GM19238 (cell line): Measurements from ENCODE around the gene CD274.
A peak's percentile ranks its signal among the peaks of the same experiment; 100 is the strongest.
"Not testable (repeated sequence)": the region's sequence is repeated elsewhere in the genome, so short reads cannot be mapped to it uniquely, and the experiment has no call there.

Experiments used
- DNase-seq: peaks from one replicate; pipeline ENCODE4 v3.0.0; 2011; ENCODE audit warnings: low spot score; ENCODE audit not compliant: insufficient read length

CD274 gene

GRCh38 chr9:5450359-5451091 lies at the start of gene CD274:
Gene CD274, plus strand, starts transcription at chr9:5450542. Its CDS starts 5,572 bp downstream, at chr9:5456114.
- DNase-seq = no peak

DNA sequence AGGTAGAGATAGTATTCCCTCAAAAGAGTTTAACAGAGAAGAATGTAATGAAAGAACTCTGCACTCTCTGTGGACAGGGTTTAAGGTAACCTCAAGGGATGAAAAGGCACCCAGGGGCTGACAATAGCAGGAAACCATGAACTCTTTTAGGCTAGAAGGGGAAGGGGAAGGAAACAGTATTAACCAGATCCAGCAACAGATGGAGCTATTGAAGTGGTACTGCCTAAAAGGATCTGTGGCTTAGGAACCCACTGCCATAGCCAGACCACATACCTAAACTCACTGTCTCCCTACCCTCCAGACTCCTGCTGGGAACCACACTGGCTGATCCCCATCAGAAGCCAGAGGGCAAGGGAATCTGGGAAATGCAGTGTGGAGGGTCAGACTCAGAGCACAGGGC lies 48.1 kb upstream of the CD274 start:
- no peak for DNase-seq

DNA sequence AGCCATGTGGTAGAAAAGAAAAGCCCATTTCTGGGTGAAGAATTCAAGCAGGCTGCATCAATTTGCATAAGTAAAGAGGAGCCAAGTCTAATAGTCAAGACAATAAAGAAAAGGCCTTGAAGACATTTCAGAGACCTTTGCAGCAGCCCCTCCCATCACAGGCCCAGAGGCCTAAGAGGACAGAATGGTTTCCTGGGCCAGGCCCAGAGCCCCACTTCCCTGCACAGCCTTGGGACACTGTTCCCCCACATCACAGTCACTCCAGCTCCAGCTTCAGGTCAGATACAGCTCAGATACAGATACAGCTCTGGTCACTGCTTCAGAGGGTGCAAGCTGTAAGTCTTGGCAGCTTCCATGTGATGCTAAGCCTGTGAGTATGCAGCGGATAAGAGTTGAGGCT lies 41.7 kb upstream of the CD274 start:
- no peak for DNase-seq

DNA sequence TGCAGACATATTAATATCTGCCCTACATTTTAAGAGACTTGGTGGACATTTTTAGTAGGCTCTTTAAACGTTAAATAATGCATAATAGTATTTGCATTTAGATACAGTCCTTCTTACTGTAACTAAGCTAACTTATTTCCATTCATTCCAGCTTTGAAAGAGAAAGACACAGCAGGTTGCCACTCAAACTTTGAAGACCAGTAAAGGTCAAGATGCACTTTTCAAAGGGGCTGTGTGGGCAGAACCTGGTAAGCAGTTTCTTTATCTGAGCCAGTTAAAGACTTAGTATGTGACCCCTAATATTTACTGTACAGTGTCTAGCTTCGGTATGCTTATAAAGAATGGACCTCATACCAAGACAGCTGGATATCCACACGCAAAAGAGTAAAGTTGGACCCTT lies 33.4 kb upstream of the CD274 start:
- no peak for DNase-seq

DNA sequence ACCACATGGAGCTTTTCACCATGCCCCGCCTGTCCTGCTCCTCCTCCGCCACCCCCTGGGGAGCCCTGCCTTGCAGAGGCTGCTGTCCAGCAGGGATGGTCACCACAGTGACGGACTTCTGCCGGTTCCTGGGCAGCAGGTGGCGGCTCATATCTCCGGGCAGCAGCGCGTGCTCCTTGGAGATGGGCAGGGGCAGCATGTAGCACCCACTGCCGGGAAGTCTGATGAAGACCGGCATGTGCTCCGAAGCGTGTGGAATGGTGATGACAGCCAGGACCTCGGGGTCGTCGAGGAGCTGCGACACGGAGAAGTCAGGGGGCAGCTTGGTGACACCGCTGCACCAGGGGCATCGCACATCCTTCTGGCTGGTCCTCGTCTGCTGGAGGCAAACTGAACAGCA lies 31.9 kb upstream of the CD274 start:
- no peak for DNase-seq

- DNase-seq = no peak
Observed at GRCh38 chr9:5419987-5420386, 30.4 kb upstream of the CD274 start.

GRCh38 chr9:5421163-5421562 lies 29.2 kb upstream of the CD274 start:
- no peak for DNase-seq

DNA sequence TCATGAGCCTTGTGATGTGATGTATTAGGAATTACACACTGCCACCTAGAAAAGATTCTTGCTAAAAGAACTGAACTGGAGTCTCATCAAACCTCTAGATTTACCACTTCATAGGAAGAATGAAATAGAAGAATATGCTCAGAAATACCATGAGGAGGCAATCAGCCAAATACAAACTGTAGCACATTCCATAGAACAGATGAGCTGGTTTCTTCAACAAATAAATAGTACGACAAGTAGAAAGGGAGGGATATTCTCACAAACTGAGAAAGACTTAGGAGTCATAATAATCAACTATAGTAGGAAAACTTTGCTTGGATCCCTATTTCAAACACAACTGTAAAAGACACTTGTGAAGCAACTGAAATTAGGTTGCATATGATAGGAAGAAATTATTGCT lies 28.1 kb upstream of the CD274 start:
- DNase-seq = no peak

DNA sequence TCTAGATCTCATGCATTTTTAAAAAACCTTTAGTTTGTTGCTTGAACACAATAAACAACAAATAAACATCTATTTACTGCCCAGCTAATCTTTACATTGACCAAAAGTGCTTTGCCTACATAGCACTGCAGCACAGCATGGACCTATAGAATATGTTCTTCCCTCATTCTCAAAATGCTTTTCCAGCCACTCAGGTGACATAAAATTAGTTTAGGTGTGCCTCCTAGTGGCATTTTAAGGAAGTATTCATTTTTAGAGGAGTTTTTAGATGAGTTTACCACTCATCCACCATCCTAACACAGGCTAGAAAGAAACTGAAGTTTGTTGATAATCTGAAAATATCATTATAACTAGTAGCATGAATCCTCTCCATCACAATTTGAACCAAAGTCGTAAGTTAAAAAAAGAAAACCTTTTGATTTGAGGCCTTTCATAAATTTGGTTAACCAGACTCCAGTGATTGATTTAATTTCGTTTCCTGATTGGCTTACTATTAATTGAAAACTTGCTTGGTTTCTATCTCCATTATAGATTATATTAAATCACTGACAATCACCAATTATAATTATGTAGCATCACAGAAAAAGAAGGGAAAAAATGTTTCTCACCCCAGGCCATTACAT lies 25.2 kb upstream of the CD274 start:
- no peak for DNase-seq

DNA sequence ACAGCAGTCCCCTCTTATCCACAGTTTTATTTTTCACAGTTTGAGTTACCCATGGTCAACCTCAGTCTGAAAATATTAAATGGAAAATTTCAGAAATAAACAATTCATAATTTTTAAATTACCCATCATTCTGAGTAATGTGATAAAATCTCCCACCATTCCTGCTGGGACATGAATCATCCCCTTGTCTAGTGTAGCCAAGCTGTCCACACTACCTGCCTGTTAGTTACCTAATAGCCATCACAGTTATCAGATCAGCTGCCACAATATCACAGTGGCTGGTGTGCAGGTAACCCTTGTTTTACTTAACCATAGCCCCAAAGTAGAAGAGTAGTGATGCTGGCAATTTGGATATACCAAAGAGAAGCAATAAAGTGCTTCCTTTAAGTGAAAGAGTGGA lies 23.3 kb upstream of the CD274 start:
- no peak for DNase-seq

- no peak for DNase-seq
Observed at GRCh38 chr9:5428172-5428571, 22.2 kb upstream of the CD274 start.

GRCh38 chr9:5428794-5429528 lies 21.4 kb upstream of the CD274 start:
- DNase-seq = no peak

DNA sequence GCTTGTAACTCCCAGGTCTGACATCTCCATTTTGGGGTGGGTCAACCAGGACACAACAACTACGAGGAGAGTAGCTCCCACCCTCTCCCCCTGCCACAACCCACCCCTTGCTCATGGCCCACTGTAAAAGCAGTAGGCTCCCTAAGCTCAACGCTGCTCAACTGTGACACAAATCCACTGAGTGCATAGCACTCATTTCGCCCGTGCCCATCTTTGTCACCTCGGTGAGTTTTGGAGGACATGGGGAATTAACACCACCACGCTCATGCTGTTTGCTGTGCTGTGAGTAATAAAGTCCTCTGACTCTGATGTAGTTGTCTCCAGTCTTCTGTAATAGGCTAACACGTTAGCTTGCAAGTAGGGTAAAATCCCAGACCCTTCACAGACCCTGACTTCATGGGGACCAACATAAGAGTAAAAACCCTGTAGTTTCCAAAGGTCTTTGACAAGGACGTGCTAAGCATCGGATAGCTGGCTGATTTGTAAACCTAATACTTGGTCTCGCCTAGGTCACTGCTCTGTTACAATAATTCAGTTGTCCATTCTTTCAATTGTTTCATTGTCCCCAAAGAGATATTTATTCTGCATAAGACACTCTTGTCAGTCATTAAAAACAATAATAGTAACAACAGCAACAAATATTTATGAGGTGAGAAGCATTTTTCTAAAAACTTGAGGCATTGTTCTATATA lies 20.3 kb upstream of the CD274 start:
- no peak for DNase-seq

DNA sequence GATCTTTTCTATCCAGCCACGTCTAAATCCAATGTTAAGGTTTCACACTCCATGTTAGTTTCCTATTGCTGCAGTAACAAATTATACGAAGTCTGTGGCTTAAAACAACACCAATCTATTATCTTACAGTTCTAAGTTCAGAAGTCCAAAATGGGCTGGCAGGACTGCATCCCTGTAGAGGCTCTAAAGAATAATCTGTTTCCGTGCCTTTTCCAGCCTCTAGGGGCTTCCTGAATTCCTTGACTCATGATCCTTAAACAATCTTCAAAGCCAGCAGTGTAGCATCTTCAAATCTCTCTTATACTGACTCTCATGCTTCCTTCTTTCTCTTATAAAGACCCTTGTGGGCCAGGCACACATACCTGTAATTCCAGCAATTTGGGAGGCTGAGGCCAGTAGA lies 19.4 kb upstream of the CD274 start:
- no peak for DNase-seq

DNA sequence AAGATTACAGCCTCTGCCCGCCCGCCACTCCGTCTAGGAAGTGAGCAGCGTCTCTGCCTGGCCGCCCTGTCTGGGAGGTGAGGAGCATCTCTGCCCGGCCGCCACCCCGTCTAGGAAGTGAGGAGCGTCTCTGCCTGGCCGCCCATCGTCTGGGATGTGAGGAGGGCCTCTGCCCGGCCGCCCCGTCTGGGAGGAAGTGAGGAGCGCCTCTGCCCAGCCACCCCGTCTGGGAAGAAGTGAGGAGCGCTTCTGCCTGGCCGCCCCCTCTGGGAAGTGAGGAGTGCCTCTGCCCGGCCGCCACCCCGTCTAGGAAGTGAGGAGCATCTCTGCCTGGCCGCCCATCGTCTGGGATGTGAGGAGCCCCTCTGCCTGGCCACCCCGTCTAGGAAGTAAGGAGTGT lies 17.5 kb upstream of the CD274 start:
- DNase-seq = not testable (repeated sequence)

DNA sequence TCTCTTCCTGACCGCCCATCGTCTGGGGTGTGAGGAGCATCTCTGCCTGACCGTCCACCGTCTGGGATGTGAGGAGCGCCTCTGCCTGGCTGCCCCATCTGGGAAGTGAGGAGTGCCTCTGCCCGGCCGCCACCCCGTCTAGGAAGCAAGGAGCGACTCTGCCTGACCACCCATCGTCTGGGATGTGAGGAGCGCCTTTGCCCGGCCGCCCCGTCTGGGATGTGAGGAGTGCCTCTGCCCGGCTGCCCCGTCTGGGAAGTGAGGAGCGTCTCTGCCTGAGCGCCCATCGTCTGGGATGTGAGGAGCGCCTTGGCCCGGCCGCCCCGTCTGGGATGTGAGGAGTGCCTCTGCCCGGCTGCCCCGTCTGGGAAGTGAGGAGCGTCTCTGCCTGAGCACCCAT lies 17.0 kb upstream of the CD274 start:
- DNase-seq = not testable (repeated sequence)

- not testable (repeated sequence) for DNase-seq
Observed at GRCh38 chr9:5433841-5434810, 16.2 kb upstream of the CD274 start.

- no peak for DNase-seq
Observed at GRCh38 chr9:5435912-5436311, 14.4 kb upstream of the CD274 start.

DNA sequence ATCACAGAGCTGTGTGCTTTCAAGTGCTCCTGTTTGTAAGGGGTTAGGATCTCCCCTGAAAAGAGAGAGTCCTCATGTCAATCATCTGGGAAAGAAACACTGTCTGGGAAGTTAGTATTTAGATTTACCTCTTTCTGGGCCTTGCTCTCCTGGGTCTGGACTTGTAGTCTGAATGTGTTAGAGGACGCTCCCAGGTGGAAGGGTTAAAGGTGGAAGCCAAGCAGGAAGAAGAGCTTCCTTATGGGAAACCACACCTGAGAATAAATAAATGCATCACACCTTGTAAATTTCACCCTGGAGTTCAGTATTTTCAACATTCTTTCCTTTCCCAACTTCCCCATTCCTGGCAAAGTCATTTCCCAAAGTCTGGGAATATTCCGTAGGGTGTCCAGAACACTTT lies 13.9 kb upstream of the CD274 start:
- DNase-seq = no peak

- peak; percentile 72 for DNase-seq
Observed at GRCh38 chr9:5437254-5438216, 12.8 kb upstream of the CD274 start, which contains the start of gene PLGRKT. Gene PLGRKT, minus strand, starts transcription at chr9:5437925. Its CDS starts 5,948 bp downstream, at chr9:5431977.
